ENCODE measurements around the gene RASGEF1C.

DNA sequence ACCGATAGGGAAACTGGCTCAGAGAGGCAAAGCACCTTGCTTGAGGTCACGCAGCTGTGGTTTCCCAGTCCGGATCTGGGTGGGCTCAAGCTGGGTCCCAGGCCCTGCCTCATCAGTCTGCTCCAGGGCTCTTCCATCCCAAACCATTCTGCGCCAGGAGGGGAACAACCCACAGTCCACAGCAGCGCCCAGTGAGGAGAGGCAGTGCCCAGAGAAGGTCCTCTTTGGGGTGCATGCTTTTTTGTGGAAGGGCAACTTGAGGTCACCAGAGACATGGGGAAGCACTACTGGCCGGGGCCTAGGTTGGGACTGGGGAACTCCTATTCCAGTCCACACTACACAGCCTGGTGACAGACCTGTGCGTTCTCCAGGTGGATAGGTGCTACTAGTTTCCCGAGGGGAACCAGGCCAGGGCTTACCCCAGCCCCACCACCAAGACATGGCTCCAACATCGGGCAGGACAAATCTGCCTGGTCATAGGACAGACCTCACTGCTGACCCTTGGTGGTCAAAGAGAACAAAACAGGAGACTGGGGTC lies 75.0 kb downstream of the RASGEF1C start:
- TF ChIP-seq, protein P1, sequence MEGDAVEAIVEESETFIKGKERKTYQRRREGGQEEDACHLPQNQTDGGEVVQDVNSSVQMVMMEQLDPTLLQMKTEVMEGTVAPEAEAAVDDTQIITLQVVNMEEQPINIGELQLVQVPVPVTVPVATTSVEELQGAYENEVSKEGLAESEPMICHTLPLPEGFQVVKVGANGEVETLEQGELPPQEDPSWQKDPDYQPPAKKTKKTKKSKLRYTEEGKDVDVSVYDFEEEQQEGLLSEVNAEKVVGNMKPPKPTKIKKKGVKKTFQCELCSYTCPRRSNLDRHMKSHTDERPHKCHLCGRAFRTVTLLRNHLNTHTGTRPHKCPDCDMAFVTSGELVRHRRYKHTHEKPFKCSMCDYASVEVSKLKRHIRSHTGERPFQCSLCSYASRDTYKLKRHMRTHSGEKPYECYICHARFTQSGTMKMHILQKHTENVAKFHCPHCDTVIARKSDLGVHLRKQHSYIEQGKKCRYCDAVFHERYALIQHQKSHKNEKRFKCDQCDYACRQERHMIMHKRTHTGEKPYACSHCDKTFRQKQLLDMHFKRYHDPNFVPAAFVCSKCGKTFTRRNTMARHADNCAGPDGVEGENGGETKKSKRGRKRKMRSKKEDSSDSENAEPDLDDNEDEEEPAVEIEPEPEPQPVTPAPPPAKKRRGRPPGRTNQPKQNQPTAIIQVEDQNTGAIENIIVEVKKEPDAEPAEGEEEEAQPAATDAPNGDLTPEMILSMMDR (IDR thresholded peaks at IDR 0.05; ENCODE audit: insufficient read depth, low read length, poor library complexity, severe bottlenecking): no peak
- TF ChIP-seq EZH2phosphoT487 (conservative IDR thresholded peaks at IDR 0.05; ENCODE audit: low read length): no peak
